ENCODE results near the gene IFI30. TPM values are rescaled to one million over a fixed set of nuclear protein-coding genes. Genes with fewer than 3 reads are reported as not detected.
A peak's percentile ranks its signal among the peaks of the same experiment; 100 is the strongest.

IFI30 gene
- total and polyA plus RNA-seq, 4 donors, result 205 to 1,883 (median 526) TPM

DNA sequence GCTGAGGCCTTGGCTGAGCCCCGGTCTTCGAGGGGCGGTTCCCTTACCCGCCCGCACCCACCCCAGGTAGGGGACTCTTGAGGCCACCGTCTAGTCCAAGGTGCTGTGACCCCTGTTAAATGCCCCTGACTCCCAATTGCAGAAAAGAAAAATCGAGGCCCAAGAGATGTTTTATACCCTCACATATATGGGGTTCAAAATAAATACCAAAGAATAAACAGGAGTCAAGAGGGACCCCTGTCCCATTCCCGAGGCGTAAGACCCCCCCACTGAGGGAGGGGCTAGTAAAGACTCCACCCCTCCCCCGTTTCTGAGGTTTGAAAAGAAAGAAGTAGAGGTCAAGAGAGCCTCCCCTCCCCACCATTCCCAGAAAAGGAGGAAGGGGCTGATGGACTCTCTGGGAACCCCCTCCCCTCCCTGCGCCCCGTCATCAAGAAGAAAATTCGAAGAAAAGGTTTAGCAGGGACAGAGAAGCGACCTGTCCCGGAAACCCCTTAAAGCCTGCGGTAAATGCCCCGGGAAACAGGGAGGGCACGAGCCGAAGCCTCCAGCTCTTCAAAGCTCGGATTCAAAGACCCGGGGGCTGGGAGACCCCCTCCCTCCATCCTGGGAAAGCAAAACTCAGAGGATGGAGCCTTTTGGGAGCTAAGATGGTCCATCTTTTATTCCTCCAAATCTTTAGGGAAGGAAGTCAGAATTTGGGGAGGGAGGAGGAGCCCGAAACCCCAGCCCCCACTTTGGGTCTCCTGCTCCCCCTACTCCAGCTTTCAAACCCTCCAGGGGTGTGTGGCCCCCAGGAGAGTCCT lies 31.0 kb downstream of the IFI30 start:
- H3K4me3 ChIP-seq, result peak overlapping the region; percentile 18
- WGBS, 2 donors, result 0 to 1% methylated on average over 21 to 22 of the region's 22 CpGs
- peaks cover 4 to 23% (median 6%) of the 10 kb centered on the region in 5 donors for H3K4me1 ChIP-seq (ENCODE audit: control insufficient read depth in 5 of 5, insufficient read depth in 5 of 5, low read length in 5 of 5)
- H3K27me3 ChIP-seq (ENCODE audit: control insufficient read depth in 3 of 3, insufficient read depth in 3 of 3, low read length in 2 of 3), result no peaks in the 10 kb centered on the region
- ATAC-seq (ENCODE audit: insufficient read depth, low FRiP score) (peak; percentile 12), DNase-seq (peak; percentile 88 to 96 (median 95))
- H3K36me3 ChIP-seq (ENCODE audit: control insufficient read depth in 4 of 4, insufficient read depth in 4 of 4, low read length in 4 of 4), result no peaks in the 10 kb centered on the region
- TF ChIP-seq, protein P1, sequence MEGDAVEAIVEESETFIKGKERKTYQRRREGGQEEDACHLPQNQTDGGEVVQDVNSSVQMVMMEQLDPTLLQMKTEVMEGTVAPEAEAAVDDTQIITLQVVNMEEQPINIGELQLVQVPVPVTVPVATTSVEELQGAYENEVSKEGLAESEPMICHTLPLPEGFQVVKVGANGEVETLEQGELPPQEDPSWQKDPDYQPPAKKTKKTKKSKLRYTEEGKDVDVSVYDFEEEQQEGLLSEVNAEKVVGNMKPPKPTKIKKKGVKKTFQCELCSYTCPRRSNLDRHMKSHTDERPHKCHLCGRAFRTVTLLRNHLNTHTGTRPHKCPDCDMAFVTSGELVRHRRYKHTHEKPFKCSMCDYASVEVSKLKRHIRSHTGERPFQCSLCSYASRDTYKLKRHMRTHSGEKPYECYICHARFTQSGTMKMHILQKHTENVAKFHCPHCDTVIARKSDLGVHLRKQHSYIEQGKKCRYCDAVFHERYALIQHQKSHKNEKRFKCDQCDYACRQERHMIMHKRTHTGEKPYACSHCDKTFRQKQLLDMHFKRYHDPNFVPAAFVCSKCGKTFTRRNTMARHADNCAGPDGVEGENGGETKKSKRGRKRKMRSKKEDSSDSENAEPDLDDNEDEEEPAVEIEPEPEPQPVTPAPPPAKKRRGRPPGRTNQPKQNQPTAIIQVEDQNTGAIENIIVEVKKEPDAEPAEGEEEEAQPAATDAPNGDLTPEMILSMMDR (IDR thresholded peaks at IDR 0.05; ENCODE audit: control extremely low read depth, extremely low read depth), result no peak
- H3K27ac ChIP-seq (ENCODE audit: low read depth in 1 of 2, low read length in 1 of 2), result peak overlapping the region; percentile 92 to 100
- H3K9ac ChIP-seq (ENCODE audit: insufficient read depth in 1 of 2, low read length in 2 of 2), result peak overlapping the region; percentile 82 to 87
- no peaks in the 10 kb centered on the region for H3K9me3 ChIP-seq (ENCODE audit: control insufficient read depth in 4 of 4, insufficient read depth in 3 of 4, low read length in 3 of 4)

DNA sequence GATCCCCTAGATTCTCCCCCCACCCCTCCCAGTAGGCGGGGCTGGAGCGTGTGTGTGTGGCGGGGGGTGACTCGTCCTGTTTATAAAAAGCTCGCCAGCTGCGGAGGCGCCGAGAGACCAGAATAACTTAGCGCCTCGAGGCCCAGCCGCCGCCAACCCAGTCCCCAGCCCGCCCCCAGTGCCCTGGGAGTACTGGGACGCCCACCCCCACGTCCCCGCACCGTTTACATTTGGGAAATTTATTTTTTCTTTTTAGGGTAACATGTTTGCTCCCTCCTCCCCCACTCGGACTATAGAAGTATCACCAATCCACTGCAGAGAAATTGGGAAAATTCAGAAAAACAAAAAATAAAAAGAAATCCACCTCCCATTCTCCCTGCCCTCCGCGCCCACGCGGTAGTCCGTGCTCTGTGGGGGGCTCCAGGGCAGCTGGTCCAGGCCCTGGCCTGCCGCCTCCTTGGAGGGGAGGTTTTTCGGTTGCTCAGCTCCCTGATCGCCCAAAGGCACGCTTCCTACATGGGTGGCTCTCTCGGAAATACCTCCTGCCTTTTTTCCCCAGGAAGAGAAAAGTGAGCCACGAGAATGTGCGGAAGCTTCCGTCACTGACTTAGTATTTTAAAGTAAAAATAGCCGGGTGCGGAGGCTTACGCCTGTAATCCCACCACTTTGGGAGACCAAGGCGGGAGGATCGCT lies 31.7 kb downstream of the IFI30 start:
- peak overlapping the region; percentile 92 to 100 for H3K27ac ChIP-seq (ENCODE audit: low read depth in 1 of 2, low read length in 1 of 2)
- H3K36me3 ChIP-seq (ENCODE audit: control insufficient read depth in 4 of 4, insufficient read depth in 4 of 4, low read length in 4 of 4), result no peaks in the 10 kb centered on the region
- TF ChIP-seq, protein P1 (IDR thresholded peaks at IDR 0.05; ENCODE audit: control extremely low read depth, extremely low read depth), result no peak
- peak overlapping the region; percentile 82 to 87 for H3K9ac ChIP-seq (ENCODE audit: insufficient read depth in 1 of 2, low read length in 2 of 2)
- no peak overlapping the region for H3K4me3 ChIP-seq
- ATAC-seq (ENCODE audit: insufficient read depth, low FRiP score) (no peak), DNase-seq (peak; percentile 88 to 94 (median 93))
- peaks cover 4 to 23% (median 7%) of the 10 kb centered on the region in 5 donors for H3K4me1 ChIP-seq (ENCODE audit: control insufficient read depth in 5 of 5, insufficient read depth in 5 of 5, low read length in 5 of 5)
- H3K27me3 ChIP-seq (ENCODE audit: control insufficient read depth in 3 of 3, insufficient read depth in 3 of 3, low read length in 2 of 3), result no peaks in the 10 kb centered on the region
- no peaks in the 10 kb centered on the region for H3K9me3 ChIP-seq (ENCODE audit: control insufficient read depth in 4 of 4, insufficient read depth in 3 of 4, low read length in 3 of 4)
- WGBS, 2 donors, result 17 to 19% methylated on average over 36 of the region's 36 CpGs

DNA sequence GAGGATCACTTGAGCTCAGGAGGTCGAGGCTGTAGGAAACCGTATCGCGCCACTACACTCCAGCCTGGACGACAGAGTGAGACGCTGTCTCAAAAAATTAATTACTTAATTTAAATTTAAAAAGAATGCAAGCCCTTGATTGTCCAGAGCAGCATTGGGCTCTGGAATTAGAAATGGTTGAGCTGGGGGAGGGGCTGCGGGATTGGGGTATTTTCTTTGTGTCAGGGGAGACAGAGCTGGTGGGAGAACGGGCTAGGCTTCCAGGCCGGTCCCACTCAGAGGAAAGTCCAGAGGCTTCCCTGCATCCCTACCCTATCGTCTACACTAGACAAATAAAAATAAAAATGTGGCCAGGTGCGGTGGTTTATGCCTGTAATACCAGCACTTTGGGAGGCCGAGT lies 32.4 kb downstream of the IFI30 start:
- 86 to 89% methylated on average over 12 of the region's 12 CpGs for WGBS, 2 donors
- Histone ChIP-seq H3K27ac (ENCODE audit: low read depth in 1 of 2, low read length in 1 of 2) (peak overlapping the region; percentile 92 to 100), H3K4me1 (ENCODE audit: control insufficient read depth in 5 of 5, insufficient read depth in 5 of 5, low read length in 5 of 5) (peaks cover 4 to 23% (median 7%) of the 10 kb centered on the region in 5 donors), H3K9me3 (ENCODE audit: control insufficient read depth in 4 of 4, insufficient read depth in 3 of 4, low read length in 3 of 4) (no peaks in the 10 kb centered on the region), H3K36me3 (ENCODE audit: control insufficient read depth in 4 of 4, insufficient read depth in 4 of 4, low read length in 4 of 4) (no peaks in the 10 kb centered on the region), H3K27me3 (ENCODE audit: control insufficient read depth in 3 of 3, insufficient read depth in 3 of 3, low read length in 2 of 3) (no peaks in the 10 kb centered on the region), H3K4me3 (no peak overlapping the region), H3K9ac (ENCODE audit: insufficient read depth in 1 of 2, low read length in 2 of 2) (no peak overlapping the region)
- ATAC-seq (ENCODE audit: insufficient read depth, low FRiP score), result no peak
- DNase-seq, result no peak
- TF ChIP-seq, protein P1 (IDR thresholded peaks at IDR 0.05; ENCODE audit: control extremely low read depth, extremely low read depth), result no peak
